Spinal cord (tissue), 10 donors: ENCODE results near the gene LRTM2. TPM values are rescaled to one million over a fixed set of nuclear protein-coding genes. Genes with fewer than 3 reads are reported as not detected.
A peak's percentile ranks its signal among the peaks of the same experiment; 100 is the strongest.

Experiments used
- DNase-seq, 6 donors: peaks; one replicate each; pipeline versions ENCODE4 v3.0.0 to v3.0.0-alpha.2; 2013 to 2015; ENCODE audit warnings: low spot score in 6 of 6, low read depth in 4 of 6
- H3K27ac ChIP-seq: one replicate; pipeline ENCODE4 v1.5.1; 2013; ENCODE audit warnings: low read depth, low read length, control low read depth
- H3K27me3 ChIP-seq: one replicate; pipeline ENCODE4 v1.6.1; 2013; ENCODE audit warnings: low read length; ENCODE audit not compliant: control insufficient read depth, insufficient read depth
- H3K36me3 ChIP-seq: one replicate; pipeline ENCODE4 v1.6.1; 2013; ENCODE audit warnings: low read length; ENCODE audit not compliant: control insufficient read depth, insufficient read depth
- H3K4me1 ChIP-seq: one replicate; pipeline ENCODE4 v1.6.1; 2013; ENCODE audit warnings: low read length; ENCODE audit not compliant: control insufficient read depth, insufficient read depth
- H3K4me3 ChIP-seq: one replicate; pipeline ENCODE4 v1.5.1; 2013; ENCODE audit warnings: low read depth, low read length, control low read depth
- H3K9me3 ChIP-seq: one replicate; pipeline ENCODE4 v1.6.1; 2013; ENCODE audit warnings: low read length; ENCODE audit not compliant: control insufficient read depth, insufficient read depth
- WGBS: methylation state at CpG from one replicate; pipeline ENCODE4 v1.1.5; 2013; ENCODE audit warnings: missing lambda C conversion rate; ENCODE audit not compliant: insufficient coverage; 5-methylcytosine and 5-hydroxymethylcytosine counted together
- polyA plus RNA-seq, 2 donors: library from polyadenylated mRNA; unstranded; fragments of 120-200 nt; gene quantifications; one replicate each; pipeline ENCODE4 v1.2.1, GENCODE V29; 2013; ENCODE audit not compliant: insufficient read length in 2 of 2
- total RNA-seq, 2 donors: library from RNA; depleted of rRNA in 1 of 2; stranded (reverse); fragments of 120-200 nt in 1 of 2; fragments of >200 nt in 1 of 2; gene quantifications; one replicate each; pipeline versions ENCODE4 v1.2.3 to v1.2.4, GENCODE V29; 2013 to 2014
- donor health status: healthy.

The LRTM2 gene
- total and polyA plus RNA-seq, 4 donors, result 1.4 to 9.6 (median 5.3) TPM

DNA sequence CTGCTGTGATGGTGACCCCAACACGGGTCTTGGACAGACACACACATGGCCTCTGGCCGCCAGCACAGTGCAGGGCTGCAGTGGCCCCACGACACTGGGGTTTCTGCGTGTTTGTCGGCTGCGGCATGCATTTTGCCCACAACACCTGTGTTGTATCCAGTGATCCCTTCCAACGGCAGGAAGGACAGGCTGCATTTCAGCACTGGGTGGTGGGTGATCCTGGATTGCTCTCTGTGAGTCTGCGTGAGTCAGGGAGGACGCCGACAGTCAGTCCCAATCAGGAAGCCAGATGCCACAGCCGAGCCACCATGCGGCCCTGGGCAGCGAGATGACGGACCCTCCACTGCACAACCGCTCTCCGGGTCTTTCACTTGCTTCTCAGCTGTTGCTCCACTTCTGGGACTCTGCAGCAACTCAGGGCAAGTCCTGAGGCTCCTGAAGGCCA lies 20.6 kb downstream of the LRTM2 start:
- Histone ChIP-seq H3K36me3 (peaks cover under 1% of the 10 kb centered on the region), H3K9me3 (no peaks in the 10 kb centered on the region), H3K27me3 (no peaks in the 10 kb centered on the region), H3K4me1 (peaks cover 58% of the 10 kb centered on the region), H3K4me3 (no peak overlapping the region), H3K27ac (no peak overlapping the region)
- 91% methylated on average over 16 of the region's 16 CpGs for WGBS
- no peak for DNase-seq

DNA sequence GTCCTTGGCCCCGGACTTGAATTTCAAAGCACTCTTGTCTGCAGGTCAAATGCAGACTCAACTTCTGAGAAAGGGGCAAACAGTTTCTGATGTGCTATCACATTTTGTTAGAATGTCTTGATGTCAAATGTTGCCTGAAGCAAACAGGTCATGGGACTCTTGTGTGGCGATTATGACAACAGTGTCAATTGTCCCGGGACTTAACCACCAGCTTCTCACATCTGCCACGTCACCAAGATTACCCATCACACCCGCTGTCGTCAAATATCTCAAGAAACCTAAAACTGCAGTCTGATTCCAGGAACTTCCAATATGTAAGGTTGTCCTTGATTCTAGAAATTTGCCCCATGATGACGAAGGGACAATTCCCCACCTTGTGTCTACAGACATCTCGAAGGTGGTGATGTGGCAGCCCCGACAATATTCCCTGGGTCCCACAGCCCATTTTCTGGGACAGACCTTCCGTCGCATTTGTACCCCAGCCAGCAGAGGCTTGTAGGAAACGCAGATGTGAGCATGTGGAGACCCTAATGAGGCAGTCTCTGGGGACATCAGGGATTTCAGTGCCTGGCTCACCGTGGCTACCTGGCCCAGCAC lies 21.3 kb downstream of the LRTM2 start:
- DNase-seq, result no peak
- 84% methylated on average over 12 of the region's 13 CpGs for WGBS

DNA sequence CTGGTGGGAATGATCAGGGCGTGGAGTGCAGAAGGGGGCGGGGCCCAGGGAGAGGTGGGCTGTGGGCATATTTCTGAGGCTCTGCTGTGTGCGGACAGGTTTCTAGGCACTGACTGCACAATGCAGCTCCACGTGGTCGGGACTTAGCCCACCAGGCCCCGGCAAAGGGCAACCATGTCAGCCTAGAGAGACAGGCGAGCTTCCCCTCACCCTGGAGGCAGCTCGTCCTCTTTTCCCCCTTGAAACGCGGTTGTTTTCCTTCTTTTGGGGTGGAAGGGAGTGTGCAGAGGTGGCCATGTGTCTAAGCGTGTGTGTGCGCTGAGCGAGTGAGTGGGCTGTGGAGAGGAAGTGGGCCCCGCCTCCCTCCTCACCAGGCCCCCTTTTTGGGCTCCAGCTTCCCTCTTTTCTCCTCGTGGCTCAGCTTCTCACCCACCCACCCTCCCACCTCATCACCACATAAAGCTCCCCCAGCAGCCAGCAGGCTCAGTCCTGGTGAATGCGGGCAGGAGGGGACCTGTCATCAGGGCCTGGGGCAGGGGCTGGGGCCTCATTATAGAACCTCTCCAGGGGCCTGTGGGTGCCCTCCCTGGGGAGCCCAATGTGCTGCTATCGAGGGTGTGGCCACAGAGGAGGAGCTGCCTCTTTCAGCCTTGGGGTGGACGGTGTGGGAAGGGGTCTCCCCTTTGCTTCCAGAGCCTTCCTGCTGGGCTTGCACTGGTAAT lies 22.0 kb downstream of the LRTM2 start:
- no peak overlapping the region for H3K27ac ChIP-seq
- H3K36me3 ChIP-seq, result no peaks in the 10 kb centered on the region
- 91% methylated on average over 10 of the region's 18 CpGs for WGBS
- DNase-seq, result no peak
- H3K4me1 ChIP-seq, result peaks cover 45% of the 10 kb centered on the region
- no peaks in the 10 kb centered on the region for H3K27me3 ChIP-seq
- no peaks in the 10 kb centered on the region for H3K9me3 ChIP-seq
- H3K4me3 ChIP-seq, result no peak overlapping the region

More for the DNA sequence above, 21.3 kb downstream of the LRTM2 start:
- H3K4me1 ChIP-seq, result peaks cover 51% of the 10 kb centered on the region
- no peaks in the 10 kb centered on the region for H3K27me3 ChIP-seq
- no peak overlapping the region for H3K4me3 ChIP-seq
- no peaks in the 10 kb centered on the region for H3K9me3 ChIP-seq
- no peak overlapping the region for H3K27ac ChIP-seq
- no peaks in the 10 kb centered on the region for H3K36me3 ChIP-seq

DNA sequence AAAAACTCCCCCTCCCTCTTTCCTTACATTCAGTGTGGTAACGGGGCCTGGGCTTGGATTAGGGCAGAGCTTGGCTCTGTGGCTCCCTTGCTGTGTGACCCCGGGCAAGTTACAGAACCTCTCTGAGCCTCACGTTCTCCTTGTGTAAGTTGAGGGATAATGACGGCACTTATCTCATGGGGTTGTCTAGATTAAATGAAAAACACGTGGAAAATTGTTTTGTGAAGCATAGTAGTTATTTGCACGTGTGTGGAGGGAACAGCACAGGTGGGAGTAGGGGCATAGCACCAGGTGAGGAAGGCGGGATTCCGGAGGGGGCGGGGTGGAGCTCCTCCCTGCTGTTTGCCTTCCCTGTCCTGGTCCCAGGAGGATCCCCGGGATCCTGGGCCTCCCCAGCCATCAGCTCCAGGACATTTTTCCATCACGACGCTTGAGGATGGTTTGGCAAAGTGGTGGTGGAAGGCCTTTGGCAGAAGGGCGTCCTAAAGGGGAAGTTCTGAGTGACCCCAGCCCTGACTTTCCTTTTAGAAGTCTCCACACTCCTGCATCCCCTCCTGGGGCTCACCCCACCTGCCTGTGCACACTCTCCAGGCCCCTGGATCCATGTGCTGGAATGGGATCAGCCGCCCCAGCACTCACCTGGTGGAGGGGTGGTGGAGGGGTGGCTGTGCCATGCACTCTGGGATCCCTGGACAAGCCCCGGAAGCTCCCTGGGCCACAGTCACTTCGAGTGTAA lies 22.7 kb downstream of the LRTM2 start:
- no peak for DNase-seq
- no peak overlapping the region for H3K4me3 ChIP-seq
- WGBS, result 78% methylated on average over 11 of the region's 16 CpGs
- no peaks in the 10 kb centered on the region for H3K9me3 ChIP-seq
- no peaks in the 10 kb centered on the region for H3K27me3 ChIP-seq
- H3K27ac ChIP-seq, result no peak overlapping the region
- peaks cover 37% of the 10 kb centered on the region for H3K4me1 ChIP-seq
- H3K36me3 ChIP-seq, result no peaks in the 10 kb centered on the region

DNA sequence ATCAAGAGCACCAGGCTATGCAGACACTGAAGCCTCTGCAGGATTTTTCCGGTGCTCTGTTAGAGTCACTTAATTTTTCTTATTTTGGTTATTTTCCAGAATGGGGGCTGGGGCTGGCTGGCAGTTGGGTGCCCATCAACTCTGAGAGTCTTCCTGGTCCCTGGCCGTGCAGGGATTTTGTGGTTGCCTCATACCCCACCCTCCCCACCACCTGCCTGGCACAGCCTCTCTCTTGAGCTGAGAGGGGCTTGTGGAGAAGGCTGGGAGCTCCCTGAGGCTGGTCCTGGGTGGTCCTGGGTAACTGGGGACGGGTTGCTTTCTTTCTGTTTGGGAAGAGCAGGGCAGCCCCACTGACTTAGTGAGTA lies 23.3 kb downstream of the LRTM2 start:
- no peak for DNase-seq
- WGBS, result 86% methylated on average over 1 of the region's 3 CpGs
- Histone ChIP-seq H3K4me3 (no peak overlapping the region), H3K27ac (no peak overlapping the region), H3K27me3 (no peaks in the 10 kb centered on the region), H3K36me3 (no peaks in the 10 kb centered on the region), H3K9me3 (no peaks in the 10 kb centered on the region), H3K4me1 (peaks cover 32% of the 10 kb centered on the region)

DNA sequence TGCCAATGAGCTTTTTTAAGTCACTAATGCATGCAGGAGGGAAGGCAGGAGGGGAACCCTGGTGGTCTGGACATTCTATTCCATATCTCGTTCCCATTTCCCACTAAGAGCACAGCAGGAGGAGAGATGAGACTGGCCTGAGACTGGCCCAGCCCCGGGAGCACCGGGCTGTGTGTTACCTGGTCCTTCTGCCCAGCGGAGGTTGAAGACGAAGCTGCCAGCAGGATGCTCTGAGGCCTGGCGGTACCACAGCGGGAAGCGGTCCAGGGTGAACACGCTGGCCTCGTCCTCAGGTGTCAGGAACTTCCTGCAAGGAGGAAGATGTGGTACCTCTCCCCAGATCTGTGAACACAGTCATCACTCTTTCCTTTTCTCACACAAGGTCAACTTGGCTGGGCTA lies 23.9 kb downstream of the LRTM2 start:
- H3K27ac ChIP-seq, result no peak overlapping the region
- 61% methylated on average over 10 of the region's 10 CpGs for WGBS
- no peaks in the 10 kb centered on the region for H3K9me3 ChIP-seq
- no peak overlapping the region for H3K4me3 ChIP-seq
- H3K27me3 ChIP-seq, result no peaks in the 10 kb centered on the region
- H3K4me1 ChIP-seq, result peaks cover 26% of the 10 kb centered on the region
- H3K36me3 ChIP-seq, result no peaks in the 10 kb centered on the region
- no peak for DNase-seq

DNA sequence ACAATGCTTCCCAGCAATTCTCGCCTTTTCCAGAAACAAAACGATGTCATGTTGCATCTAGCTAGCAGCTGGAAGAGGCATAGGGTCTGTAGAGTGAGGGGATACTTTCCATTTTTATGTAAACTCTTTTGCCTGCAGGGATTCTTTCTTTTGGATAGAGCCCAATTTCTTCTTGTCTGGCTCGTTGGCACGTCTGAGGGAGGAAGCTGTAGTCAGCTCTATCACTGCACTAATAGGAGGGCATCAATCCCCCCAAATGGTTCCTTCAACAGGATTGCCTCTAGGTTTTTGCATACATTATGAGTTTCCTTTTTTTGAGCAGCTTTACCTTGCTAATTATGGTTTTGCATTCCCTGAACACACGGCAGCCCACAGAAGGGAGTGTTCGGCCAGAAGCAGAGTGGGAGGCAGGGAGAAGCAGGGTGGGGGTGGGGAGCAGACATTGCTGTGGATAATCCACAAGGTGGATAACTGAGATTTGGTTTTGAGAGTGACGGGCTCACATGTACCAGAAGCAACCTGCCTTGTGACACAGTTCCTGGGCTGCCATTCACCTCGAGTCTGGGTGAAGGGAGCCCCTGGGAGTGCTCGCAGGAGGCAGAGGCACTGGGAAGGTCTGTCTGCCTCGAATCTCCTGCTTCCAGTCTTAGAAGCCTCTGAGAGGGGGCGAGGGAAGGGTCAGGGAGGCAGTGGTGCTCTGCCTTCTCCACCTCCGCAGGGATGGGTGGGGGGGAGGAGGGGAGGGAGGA lies 24.5 kb downstream of the LRTM2 start:
- DNase-seq, result peak in 2 of 6 donors; percentile 77 to 87

DNA sequence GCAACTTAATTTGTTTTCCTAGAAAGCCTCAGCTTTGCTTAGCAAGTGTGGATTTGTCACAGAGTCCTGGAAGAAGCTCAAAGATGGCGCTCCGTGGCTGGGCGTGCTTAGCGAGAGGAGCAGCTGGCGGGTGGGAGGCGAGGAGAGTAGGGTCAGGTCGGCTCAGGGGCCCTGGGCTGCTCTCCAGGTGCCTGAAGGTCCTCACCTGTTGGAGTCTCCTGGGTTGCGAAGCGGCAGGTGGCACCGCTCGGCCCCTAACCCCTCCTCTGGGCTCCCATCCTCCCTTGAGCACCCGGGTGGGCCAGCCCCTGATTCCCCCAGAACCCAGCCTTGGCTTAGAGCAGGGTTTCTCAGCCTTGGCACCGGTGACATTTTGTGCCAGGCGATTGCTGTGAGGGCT lies 25.1 kb downstream of the LRTM2 start:
- no peak overlapping the region for H3K27ac ChIP-seq
- no peaks in the 10 kb centered on the region for H3K36me3 ChIP-seq
- WGBS, result 87% methylated on average over 14 of the region's 14 CpGs
- no peak overlapping the region for H3K4me3 ChIP-seq
- H3K4me1 ChIP-seq, result peaks cover 21% of the 10 kb centered on the region
- no peak for DNase-seq
- no peaks in the 10 kb centered on the region for H3K27me3 ChIP-seq
- H3K9me3 ChIP-seq, result no peaks in the 10 kb centered on the region

More for the DNA sequence above, 24.5 kb downstream of the LRTM2 start:
- H3K27me3 ChIP-seq, result no peaks in the 10 kb centered on the region
- H3K4me3 ChIP-seq, result no peak overlapping the region
- no peaks in the 10 kb centered on the region for H3K9me3 ChIP-seq
- WGBS, result 34% methylated on average over 8 of the region's 12 CpGs
- no peak overlapping the region for H3K27ac ChIP-seq
- H3K4me1 ChIP-seq, result peaks cover 22% of the 10 kb centered on the region
- H3K36me3 ChIP-seq, result no peaks in the 10 kb centered on the region

DNA sequence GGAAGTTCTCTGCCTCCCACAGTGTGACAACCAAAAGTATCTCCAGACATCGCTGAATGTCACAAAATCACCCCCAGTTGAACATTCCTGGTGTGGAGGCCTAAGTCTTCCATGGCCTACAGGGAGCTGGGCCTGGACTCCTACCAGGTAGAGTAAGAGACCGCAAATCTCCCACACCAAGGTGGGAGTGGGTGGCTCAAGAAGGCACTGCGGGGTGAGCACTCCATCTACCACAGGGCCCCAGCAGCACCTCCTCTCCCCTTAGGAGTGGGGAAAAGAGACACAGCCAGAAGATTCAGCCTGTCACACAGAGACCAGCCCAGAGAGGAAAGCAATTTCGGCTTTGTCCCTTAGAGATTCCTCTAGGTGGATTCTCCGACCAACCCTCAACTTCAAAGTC lies 25.5 kb downstream of the LRTM2 start:
- Histone ChIP-seq H3K27ac (no peak overlapping the region), H3K4me3 (no peak overlapping the region), H3K9me3 (no peaks in the 10 kb centered on the region), H3K27me3 (no peaks in the 10 kb centered on the region), H3K36me3 (no peaks in the 10 kb centered on the region), H3K4me1 (peaks cover 18% of the 10 kb centered on the region)
- 93% methylated on average over 2 of the region's 5 CpGs for whole genome bisulfite sequencing
- no peak for DNase-seq
